Measurements from ENCODE around the gene DMBX1.
A peak's percentile ranks its signal among the peaks of the same experiment; 100 is the strongest.

Gene DMBX1

DNA sequence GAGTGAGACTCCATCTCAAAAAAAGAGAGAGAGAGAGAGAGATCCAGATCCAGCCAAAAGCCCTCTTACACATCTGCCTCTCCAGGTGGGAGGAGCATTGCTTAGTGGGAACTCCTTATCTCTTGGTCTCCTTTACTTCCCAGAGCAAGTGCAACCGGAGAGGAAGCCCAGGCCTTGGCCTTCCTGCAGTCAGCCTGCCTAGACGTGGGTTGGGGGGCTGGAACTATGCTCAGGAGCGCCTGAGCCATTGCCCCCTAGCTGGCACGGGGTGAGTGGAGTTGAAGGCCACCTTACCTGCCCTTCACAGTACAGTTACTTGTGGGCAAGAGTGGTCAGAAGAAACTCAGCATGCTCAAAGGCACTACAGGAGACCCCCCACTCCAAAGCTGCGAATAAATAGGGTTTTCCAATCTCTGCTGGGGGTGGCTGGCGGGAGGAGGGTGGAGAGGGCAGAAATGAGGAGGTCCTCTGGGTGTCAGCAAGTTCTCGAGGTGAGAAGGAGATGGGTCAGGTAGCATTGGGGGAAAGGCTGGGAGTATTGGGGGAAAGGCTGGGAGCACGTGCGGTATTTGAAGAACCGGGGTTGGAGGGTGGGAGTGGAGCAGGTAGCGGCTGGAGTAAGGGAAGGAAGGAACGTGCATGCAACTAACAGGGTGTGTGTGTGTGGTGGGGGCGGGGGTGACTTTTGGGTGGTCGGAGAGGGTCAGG, 4.7 kb upstream of the DMBX1 start:
- no peak for DNase-seq (ENCODE audit: low read depth)

DNA sequence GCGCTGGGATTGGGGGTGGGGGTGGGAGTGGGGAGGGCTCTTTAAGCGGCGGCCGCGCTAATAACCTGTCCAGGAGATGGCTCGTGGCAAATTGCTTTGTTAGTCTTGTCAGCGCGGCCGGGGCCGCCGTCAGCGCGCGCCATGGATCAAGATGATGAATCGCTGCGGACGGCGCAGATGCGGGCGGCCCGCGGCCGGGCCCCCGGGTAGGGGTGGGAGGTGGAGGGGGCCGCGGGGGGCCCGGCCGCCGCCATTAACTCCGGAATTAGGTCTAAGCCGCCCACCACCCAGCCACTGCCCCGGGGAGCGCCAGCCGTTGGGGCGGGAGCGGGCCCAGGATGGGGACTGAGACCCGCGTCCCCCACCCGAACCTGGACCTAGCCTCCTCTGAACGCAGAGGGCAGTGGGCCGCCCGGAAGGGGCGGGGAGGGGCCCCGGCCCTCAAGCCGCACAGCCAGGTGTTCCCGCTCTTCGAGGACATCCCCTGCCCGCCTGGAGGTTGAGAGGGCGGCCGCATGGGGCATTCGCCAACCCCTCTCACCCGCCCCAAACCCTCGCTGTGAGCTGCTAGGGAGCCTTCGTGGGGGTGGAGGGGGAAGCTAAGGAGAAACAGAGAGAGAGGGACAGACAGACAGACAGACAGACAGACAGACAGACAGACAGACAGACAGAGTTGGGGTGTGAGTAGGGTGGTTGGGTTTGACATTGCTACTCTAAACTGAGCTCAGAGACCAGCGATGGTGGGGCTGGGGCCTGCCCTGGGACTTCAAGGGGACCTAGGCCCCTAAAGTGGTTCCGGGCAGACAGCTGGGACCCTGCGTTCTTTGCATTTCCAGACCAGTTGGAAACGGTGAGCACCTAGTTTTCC, 3.8 kb upstream of the DMBX1 start:
- TF ChIP-seq, protein P1, sequence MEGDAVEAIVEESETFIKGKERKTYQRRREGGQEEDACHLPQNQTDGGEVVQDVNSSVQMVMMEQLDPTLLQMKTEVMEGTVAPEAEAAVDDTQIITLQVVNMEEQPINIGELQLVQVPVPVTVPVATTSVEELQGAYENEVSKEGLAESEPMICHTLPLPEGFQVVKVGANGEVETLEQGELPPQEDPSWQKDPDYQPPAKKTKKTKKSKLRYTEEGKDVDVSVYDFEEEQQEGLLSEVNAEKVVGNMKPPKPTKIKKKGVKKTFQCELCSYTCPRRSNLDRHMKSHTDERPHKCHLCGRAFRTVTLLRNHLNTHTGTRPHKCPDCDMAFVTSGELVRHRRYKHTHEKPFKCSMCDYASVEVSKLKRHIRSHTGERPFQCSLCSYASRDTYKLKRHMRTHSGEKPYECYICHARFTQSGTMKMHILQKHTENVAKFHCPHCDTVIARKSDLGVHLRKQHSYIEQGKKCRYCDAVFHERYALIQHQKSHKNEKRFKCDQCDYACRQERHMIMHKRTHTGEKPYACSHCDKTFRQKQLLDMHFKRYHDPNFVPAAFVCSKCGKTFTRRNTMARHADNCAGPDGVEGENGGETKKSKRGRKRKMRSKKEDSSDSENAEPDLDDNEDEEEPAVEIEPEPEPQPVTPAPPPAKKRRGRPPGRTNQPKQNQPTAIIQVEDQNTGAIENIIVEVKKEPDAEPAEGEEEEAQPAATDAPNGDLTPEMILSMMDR (IDR thresholded peaks at IDR 0.05; ENCODE audit: low read length, missing control alignments) = no peak
- no peak overlapping the region for H3K4me3 ChIP-seq (replicated peaks; ENCODE audit: low read depth, low read length)

More for the DNA sequence above, 4.7 kb upstream of the DMBX1 start:
- no peak overlapping the region for H3K4me3 ChIP-seq (replicated peaks; ENCODE audit: low read depth, low read length)
- TF ChIP-seq, protein P1 (IDR thresholded peaks at IDR 0.05; ENCODE audit: low read length, missing control alignments) = no peak

DNA sequence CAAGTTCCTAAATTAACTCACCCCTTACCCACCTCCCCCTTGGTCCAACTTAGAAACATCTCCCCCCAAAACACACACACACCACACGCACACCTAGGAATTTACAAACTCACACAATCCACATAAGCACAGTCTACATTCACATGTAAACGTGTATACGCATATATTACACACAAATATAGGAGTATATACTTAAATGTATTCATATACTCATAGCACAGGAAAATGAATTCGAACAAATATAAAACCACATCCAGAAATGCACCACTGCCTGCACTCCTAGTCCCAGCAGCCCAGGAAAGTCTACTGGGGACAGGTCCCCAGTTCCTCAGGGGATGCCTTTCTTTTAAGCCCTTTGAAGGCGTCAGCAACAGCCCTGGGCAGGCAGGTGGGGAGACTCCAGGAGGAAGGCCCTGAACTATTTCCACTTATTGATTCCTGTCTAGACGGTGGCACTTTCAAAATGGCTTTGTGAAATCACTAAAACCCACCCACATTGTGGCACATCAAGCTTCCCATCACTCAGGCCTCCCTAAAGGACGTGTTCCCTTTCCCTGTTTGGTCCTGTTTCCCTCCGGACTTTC, 3.1 kb upstream of the DMBX1 start:
- DNase-seq (ENCODE audit: low read depth) = no peak
- TF ChIP-seq, protein P1 (IDR thresholded peaks at IDR 0.05; ENCODE audit: low read length, missing control alignments) = no peak
- H3K4me3 ChIP-seq (replicated peaks; ENCODE audit: low read depth, low read length) = no peak overlapping the region

More for the DNA sequence above, 3.8 kb upstream of the DMBX1 start:
- DNase-seq (ENCODE audit: low read depth) = no peak

DNA sequence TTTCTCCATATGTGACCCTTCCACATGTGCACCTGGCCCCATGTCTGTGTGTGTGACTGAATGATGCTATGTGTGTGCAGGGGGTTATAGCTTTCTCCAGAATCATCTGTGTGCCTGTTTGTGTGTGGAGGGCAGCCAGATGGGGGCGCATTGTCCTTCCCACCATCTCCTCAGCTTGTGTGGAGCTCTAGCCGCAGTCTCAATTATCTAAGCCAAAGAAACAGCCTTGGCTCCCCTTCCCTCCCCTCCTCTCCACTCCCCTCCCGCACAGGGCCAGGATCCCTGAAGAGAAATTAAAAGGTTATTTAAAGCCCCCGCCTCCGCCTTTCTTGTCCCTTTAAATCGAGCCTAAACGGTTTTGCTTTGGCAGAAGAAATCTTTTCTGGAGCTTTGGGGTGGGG, 1.8 kb upstream of the DMBX1 start:
- peak; percentile 25 for DNase-seq (ENCODE audit: low read depth)
- H3K4me3 ChIP-seq (replicated peaks; ENCODE audit: low read depth, low read length) = no peak overlapping the region
- TF ChIP-seq, protein P1 (IDR thresholded peaks at IDR 0.05; ENCODE audit: low read length, missing control alignments) = peak; percentile 42

DNA sequence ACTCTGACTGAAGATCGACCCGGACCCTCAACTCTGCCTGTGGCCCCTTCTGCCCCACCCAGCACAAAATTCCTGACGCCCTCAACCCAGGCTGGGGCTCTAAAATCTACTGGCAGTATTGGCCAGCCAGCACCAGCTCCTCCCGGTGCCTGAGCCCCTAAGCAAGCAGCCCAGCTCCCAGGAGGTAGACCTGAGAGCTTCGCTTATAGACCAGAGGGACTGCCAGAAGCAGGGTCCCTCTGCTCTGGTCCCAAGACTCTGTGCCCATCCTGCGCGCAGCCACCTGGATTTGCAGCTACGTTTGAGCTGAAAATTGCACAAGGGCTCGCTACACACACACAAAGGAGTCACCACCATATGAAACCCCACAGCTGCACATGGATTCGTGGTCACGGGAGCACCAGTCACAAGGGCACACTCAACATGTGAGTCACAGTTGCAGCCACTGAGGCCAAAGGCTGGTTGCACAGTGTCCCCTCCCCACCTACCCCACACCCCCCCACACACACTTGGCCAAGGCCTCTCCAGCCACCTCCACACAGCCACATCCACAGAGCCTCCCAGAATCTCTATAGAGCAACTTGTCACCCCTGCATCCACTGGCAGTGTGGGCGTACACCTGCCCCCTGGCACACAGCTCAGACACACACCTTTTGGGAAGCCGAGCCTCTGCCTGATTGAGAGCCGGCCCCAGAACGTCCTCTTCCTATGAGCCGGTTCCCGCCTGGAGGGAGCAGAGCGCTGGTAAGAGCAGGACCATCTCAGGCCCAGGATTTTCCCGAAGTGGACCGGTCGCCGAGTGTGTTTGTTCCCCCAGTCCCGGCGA, 1.1 kb upstream of the DMBX1 start:
- TF ChIP-seq, protein P1 (IDR thresholded peaks at IDR 0.05; ENCODE audit: low read length, missing control alignments) = no peak

DNA sequence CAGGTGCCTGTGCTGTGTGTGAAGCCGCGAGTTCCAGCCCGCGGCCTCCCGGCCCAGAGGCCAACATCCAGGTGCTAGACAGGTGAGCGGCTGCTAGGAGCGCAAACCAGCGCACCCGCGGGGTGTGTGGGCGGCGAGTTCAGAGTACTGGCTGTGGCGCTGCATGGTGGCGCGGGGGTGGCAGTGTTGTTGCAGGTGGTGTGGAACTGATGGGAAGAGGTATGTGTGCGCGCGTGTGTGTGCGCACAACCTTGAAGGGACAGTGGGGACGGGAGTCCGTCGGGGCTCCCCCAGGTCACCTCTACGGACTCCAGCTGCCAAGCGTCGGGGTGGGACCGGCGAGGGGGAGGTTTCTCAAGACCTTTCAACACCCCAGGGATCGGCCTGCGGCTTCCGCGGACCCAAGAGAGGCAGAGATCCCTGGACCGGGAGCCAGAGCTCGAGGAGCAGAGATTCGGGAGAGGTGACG, 433 bp upstream of the DMBX1 start:
- TF ChIP-seq, protein P1 (IDR thresholded peaks at IDR 0.05; ENCODE audit: low read length, missing control alignments) = no peak
- no peak overlapping the region for H3K4me3 ChIP-seq (replicated peaks; ENCODE audit: low read depth, low read length)
- no peak for DNase-seq (ENCODE audit: low read depth)

More for the DNA sequence above, 1.1 kb upstream of the DMBX1 start:
- H3K4me3 ChIP-seq (replicated peaks; ENCODE audit: low read depth, low read length) = no peak overlapping the region
- DNase-seq (ENCODE audit: low read depth) = peak; percentile 14

Data from fibroblast of pulmonary artery (primary cell).